Measurements from ENCODE around the gene ABCA2. TPM values are rescaled to one million over a fixed set of nuclear protein-coding genes. Genes with fewer than 3 reads are reported as not detected.

ABCA2 gene
- total and polyA plus RNA-seq, 8 donors: 20.8 to 34.8 (median 29.8) TPM

DNA sequence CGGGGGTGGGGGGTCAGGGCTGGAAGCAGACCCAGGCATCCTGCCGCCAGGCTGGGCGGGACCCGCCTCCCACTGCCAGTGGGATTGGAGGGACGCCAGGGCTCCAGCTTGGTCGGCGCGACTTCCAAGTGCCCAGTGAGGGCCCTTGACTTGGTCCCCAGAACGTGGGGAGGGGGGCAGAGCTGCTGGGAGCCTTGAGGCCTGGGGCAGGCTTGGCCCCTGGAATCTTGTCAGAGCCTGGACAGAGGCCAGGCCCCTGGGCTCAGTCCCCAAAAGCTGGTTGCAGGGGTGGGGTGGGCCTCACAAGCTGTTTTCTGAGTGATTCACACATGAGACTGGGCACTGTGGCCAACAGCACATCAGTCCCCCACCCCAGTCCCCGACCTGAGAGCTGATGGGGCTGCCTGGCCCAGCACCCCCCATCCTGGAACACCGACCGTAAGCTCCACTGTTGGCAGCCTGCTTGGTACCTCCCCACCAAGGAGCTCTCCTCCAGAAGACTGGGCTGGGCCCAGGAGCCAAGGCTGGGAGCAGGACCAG is 32.2 kb downstream of the ABCA2 start:
- Histone ChIP-seq H3K4me3 (peak overlapping the region; percentile 20 to 26), H3K27ac (peak overlapping the region; percentile 33 to 69), H3K36me3 (peaks cover 0 to 19% of the 10 kb centered on the region in 2 donors), H3K4me1 (peaks cover 27 to 83% of the 10 kb centered on the region in 2 donors), H3K9me3 (no peaks in the 10 kb centered on the region), H3K27me3 (peaks cover 0 to 32% of the 10 kb centered on the region in 2 donors)
- DNase-seq (peak; percentile 57 to 90 (median 86)), ATAC-seq (peak; percentile 44)
- intact Hi-C loops (cut with DNase I): no loop called here
- TF ChIP-seq, protein P1, sequence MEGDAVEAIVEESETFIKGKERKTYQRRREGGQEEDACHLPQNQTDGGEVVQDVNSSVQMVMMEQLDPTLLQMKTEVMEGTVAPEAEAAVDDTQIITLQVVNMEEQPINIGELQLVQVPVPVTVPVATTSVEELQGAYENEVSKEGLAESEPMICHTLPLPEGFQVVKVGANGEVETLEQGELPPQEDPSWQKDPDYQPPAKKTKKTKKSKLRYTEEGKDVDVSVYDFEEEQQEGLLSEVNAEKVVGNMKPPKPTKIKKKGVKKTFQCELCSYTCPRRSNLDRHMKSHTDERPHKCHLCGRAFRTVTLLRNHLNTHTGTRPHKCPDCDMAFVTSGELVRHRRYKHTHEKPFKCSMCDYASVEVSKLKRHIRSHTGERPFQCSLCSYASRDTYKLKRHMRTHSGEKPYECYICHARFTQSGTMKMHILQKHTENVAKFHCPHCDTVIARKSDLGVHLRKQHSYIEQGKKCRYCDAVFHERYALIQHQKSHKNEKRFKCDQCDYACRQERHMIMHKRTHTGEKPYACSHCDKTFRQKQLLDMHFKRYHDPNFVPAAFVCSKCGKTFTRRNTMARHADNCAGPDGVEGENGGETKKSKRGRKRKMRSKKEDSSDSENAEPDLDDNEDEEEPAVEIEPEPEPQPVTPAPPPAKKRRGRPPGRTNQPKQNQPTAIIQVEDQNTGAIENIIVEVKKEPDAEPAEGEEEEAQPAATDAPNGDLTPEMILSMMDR (IDR thresholded peaks at IDR 0.05): no peak

DNA sequence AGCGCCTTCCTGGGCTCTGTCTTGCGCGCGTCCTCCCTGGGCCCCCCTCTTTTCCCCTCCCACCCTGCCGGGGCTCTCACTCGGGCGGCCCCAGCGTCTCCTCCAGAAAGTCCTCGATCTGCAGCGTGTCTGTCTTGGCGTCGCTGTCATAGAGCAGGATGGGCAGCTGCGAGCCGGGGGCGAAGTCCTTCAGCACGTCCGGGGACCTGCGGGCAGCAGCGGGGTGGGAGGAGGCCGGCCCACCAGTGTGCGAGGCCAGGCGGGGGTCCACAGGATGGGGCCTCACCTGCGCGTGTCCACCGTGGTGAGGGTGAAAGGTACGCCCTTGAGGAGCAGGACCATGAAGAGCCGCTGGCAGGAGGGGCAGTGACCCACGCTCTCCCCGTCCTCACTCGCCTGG is 32.7 kb downstream of the ABCA2 start:
- H3K4me1 ChIP-seq: peaks cover 27 to 78% of the 10 kb centered on the region in 2 donors

DNA sequence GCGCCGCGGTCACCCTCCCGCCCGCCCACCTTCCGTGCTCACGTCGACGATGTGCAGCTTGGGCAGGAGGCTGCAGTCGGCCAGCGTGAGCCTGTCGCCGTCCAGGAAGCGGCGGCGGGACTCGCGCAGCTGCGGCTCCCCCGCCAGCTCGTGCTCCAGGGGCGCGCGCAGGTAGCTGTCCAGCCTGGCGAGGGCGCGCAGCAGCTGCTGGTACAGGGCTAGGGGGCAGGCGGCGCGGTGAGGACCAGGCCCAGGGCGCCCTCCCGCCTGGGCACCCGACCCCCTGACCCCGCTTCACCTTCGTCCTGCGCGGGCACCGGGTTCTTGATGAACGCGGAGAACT is 33.2 kb downstream of the ABCA2 start:
- DNase-seq (no peak), ATAC-seq (no peak)
- Histone ChIP-seq H3K4me1 (peaks cover 27 to 73% of the 10 kb centered on the region in 2 donors), H3K27ac (no peak overlapping the region), H3K4me3 (peak overlapping the region in 1 of 2 donors; percentile 26), H3K36me3 (peaks cover 0 to 19% of the 10 kb centered on the region in 2 donors), H3K9me3 (peaks cover 0 to 3% of the 10 kb centered on the region in 2 donors), H3K27me3 (peaks cover 0 to 32% of the 10 kb centered on the region in 2 donors)
- TF ChIP-seq, protein P1 (IDR thresholded peaks at IDR 0.05): no peak
- intact Hi-C loops (cut with DNase I): no loop called here

More for the DNA sequence above, 32.7 kb downstream of the ABCA2 start:
- H3K27ac ChIP-seq: no peak overlapping the region
- ATAC-seq (no peak), DNase-seq (no peak)
- H3K4me3 ChIP-seq: peak overlapping the region in 1 of 2 donors; percentile 26
- peaks cover 0 to 19% of the 10 kb centered on the region in 2 donors for H3K36me3 ChIP-seq
- intact Hi-C loops (cut with DNase I): no loop called here
- peaks cover 0 to 32% of the 10 kb centered on the region in 2 donors for H3K27me3 ChIP-seq
- TF ChIP-seq, protein P1 (IDR thresholded peaks at IDR 0.05): no peak
- H3K9me3 ChIP-seq: peaks cover 0 to 3% of the 10 kb centered on the region in 2 donors

DNA sequence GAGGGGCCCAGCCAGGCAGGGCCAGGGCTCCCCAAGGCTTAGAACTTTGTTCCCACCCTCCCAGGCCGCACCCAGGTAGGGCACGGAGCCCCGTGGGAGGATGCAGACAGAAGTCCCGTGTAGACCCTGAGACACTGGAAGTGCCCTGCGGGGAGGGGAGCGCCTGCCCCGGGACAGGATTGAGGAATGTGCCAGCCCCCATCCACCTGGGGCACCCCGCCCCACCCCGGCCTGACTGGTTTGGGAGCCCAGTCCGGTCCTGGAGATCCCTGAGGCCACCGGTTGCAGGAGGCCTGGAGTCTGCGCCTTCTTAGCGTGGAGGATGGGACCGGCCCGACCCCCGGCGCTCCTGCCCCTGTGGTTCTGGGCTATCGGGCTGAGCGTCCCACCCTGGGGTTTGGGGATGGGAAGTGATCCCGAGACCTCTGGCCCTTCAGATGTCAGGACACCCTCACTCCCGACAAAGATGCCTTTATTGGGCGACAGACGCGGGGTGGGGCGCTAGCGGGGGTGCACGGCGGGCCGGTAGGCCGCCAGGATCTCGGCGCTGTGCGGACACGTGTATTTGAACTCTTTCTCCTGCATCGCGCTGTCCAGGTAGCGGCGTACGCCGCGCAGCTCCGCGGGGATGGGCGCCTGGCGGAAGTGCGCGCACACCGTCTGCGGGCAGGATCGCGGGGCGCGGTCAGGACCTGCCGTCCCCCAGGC is 33.7 kb downstream of the ABCA2 start:
- no peak for DNase-seq
- no peak overlapping the region for H3K27ac ChIP-seq
- peaks cover 0 to 19% of the 10 kb centered on the region in 2 donors for H3K36me3 ChIP-seq
- H3K27me3 ChIP-seq: peaks cover 0 to 32% of the 10 kb centered on the region in 2 donors
- peak overlapping the region in 1 of 2 donors; percentile 26 for H3K4me3 ChIP-seq
- H3K9me3 ChIP-seq: peaks cover 0 to 3% of the 10 kb centered on the region in 2 donors
- TF ChIP-seq, protein P1 (IDR thresholded peaks at IDR 0.05): no peak
- intact Hi-C loops (cut with DNase I): no loop called here
- H3K4me1 ChIP-seq: peaks cover 27 to 68% of the 10 kb centered on the region in 2 donors
- ATAC-seq: no peak

DNA sequence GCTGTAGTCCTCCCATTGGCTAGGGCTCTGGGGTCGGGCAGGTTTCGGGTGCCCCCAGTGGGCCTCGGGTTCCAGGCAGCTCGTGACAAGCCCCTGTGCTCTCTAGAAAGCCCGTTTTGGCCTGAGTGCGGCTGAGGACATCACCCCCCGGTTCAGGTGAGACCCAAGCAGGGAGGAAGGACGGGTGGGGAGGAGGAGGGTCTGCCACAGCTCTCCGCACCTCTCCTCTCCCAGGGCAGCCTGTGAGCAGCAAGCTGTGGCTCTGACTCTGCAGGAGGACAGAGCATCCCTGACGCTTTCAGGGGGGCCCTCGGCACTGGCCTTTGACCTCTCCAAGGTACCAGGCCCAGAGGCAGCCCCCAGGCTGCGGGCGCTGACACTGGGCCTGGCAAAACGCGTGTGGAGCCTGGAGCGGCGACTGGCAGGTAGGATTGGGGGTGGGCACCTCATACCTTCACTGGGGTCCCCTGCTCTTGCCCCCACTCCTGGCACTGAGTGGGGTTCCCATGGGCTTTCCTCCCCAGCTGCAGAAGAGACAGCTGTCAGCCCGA is 35.1 kb downstream of the ABCA2 start:
- Histone ChIP-seq H3K27me3 (peaks cover 0 to 32% of the 10 kb centered on the region in 2 donors), H3K27ac (peak overlapping the region; percentile 87 to 96), H3K9me3 (peaks cover 0 to 3% of the 10 kb centered on the region in 2 donors), H3K36me3 (peaks cover 0 to 19% of the 10 kb centered on the region in 2 donors), H3K4me3 (peak overlapping the region; percentile 70 to 97), H3K4me1 (peaks cover 27 to 54% of the 10 kb centered on the region in 2 donors)
- TF ChIP-seq, protein P1 (IDR thresholded peaks at IDR 0.05): no peak
- ATAC-seq (no peak), DNase-seq (no peak)
- intact Hi-C loops (cut with DNase I): no loop called here

All from left lung (tissue), 10 donors.